Urothelium cell line (cell line): ENCODE results near the gene PRKD3.
"Not testable (repeated sequence)": the region's sequence is repeated elsewhere in the genome, so short reads cannot be mapped to it uniquely, and the experiment has no call there.

Experiments used
- DNase-seq: peaks from one replicate; pipeline ENCODE4 v3.0.0; 2011; ENCODE audit warnings: low spot score, mixed read lengths
- FAIRE-seq: peaks from 2 replicates; lab custom pipeline; 2011; peaks lifted over from hg19 to GRCh38; lab: Jason Lieb, UNC

Gene PRKD3

GRCh38 chr2:37317746-37318145 lies 6.9 kb downstream of the PRKD3 start:
- FAIRE-seq (no peak), DNase-seq (no peak)

GRCh38 chr2:37316181-37316580 lies 8.5 kb downstream of the PRKD3 start:
- FAIRE-seq (no peak), DNase-seq (no peak)

GRCh38 chr2:37315364-37315763 lies 9.3 kb downstream of the PRKD3 start:
- no peak for FAIRE-seq
- no peak for DNase-seq

- no peak for FAIRE-seq
- no peak for DNase-seq
Observed at GRCh38 chr2:37307500-37307899, 17.1 kb downstream of the PRKD3 start.

- FAIRE-seq = no peak
- no peak for DNase-seq
Observed at GRCh38 chr2:37306024-37306423, 18.6 kb downstream of the PRKD3 start.

- DNase-seq (no peak), FAIRE-seq (no peak)
Observed at GRCh38 chr2:37302701-37303252, 21.9 kb downstream of the PRKD3 start.

- no peak for FAIRE-seq
Observed at GRCh38 chr2:37301408-37301807, 23.2 kb downstream of the PRKD3 start.

GRCh38 chr2:37300578-37300977 lies 24.1 kb downstream of the PRKD3 start:
- FAIRE-seq = no peak
- no peak for DNase-seq

More at GRCh38 chr2:37301408-37301807, 23.2 kb downstream of the PRKD3 start:
- DNase-seq = no peak

GRCh38 chr2:37300146-37300545 lies 24.5 kb downstream of the PRKD3 start:
- DNase-seq (no peak), FAIRE-seq (no peak)

GRCh38 chr2:37297632-37298031 lies 27.0 kb downstream of the PRKD3 start:
- DNase-seq (no peak), FAIRE-seq (no peak)

- FAIRE-seq (no peak), DNase-seq (no peak)
Observed at GRCh38 chr2:37295469-37296073, 29.1 kb downstream of the PRKD3 start.

- not testable (repeated sequence) for FAIRE-seq, DNase-seq
Observed at GRCh38 chr2:37294858-37295257, 29.8 kb downstream of the PRKD3 start.

GRCh38 chr2:37291680-37292079 lies 33.0 kb downstream of the PRKD3 start:
- FAIRE-seq (no peak), DNase-seq (no peak)

GRCh38 chr2:37287966-37288365 lies 36.7 kb downstream of the PRKD3 start:
- DNase-seq = no peak
- FAIRE-seq = no peak

GRCh38 chr2:37284381-37284780 lies 40.3 kb downstream of the PRKD3 start:
- FAIRE-seq (no peak), DNase-seq (no peak)

- DNase-seq (no peak), FAIRE-seq (no peak)
Observed at GRCh38 chr2:37283207-37283606, 41.4 kb downstream of the PRKD3 start.

- FAIRE-seq = no peak
- no peak for DNase-seq
Observed at GRCh38 chr2:37282746-37283145, 41.9 kb downstream of the PRKD3 start.

- FAIRE-seq (no peak), DNase-seq (no peak)
Observed at GRCh38 chr2:37281916-37282315, 42.7 kb downstream of the PRKD3 start.

GRCh38 chr2:37276291-37276690 lies 48.3 kb downstream of the PRKD3 start:
- DNase-seq (no peak), FAIRE-seq (no peak)
